ENCODE data around the gene TTLL5. TPM values are rescaled to one million over a fixed set of nuclear protein-coding genes. Genes with fewer than 3 reads are reported as not detected.

TTLL5 gene
- polyA plus RNA-seq, 1 of the 3 experiments (the other 2 are of a cell fraction) = 9.6 TPM

- 93% methylated on average over 3 of the region's 3 CpGs for WGBS (ENCODE audit: low lambda C conversion rate)
- no peaks in the 10 kb centered on the region for H4K20me1 ChIP-seq (ENCODE audit: insufficient read depth)
- DNase-seq = no peak
- peaks cover 0 to 7% of the 10 kb centered on the region in 2 experiments for H3K36me3 ChIP-seq (replicated peaks in 1 of 2; ENCODE audit: control insufficient read depth in 1 of 2, insufficient read depth in 2 of 2, low read length in 1 of 2)
- POLR2A ChIA-PET = no interaction called here
- peaks cover 5 to 16% of the 10 kb centered on the region in 2 experiments for H3K4me1 ChIP-seq (ENCODE audit: control insufficient read depth in 1 of 2, insufficient read depth in 2 of 2, low read depth in 1 of 2, low read length in 1 of 2)
- CTCF ChIA-PET = interaction anchor here (1.0 to 1.9 kb wide), 2 partner anchors 72 to 118 kb away, joined by 3 to 5 read pairs; no protein-coding TSS in a partner anchor
- H3K79me2 ChIP-seq (ENCODE audit: insufficient read depth) = no peaks in the 10 kb centered on the region
- no peak overlapping the region for H3K4me2 ChIP-seq
- no peak overlapping the region for H2AFZ ChIP-seq (ENCODE audit: low read depth)
- H3K27me3 ChIP-seq (ENCODE audit: insufficient read depth) = no peaks in the 10 kb centered on the region
- TF ChIP-seq TAF1 (IDR thresholded peaks at IDR 0.05; ENCODE audit: borderline replicate concordance, low read depth, low read length) = no peak
- TF ChIP-seq RAD21 (IDR thresholded peaks at IDR 0.05; ENCODE audit: low read length) = no peak
- TF ChIP-seq ELF1 (IDR thresholded peaks at IDR 0.05) = no peak
- TF ChIP-seq, protein P1, sequence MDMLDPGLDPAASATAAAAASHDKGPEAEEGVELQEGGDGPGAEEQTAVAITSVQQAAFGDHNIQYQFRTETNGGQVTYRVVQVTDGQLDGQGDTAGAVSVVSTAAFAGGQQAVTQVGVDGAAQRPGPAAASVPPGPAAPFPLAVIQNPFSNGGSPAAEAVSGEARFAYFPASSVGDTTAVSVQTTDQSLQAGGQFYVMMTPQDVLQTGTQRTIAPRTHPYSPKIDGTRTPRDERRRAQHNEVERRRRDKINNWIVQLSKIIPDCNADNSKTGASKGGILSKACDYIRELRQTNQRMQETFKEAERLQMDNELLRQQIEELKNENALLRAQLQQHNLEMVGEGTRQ (IDR thresholded peaks at IDR 0.05; ENCODE audit: borderline replicate concordance, low read depth, low read length) = no peak
- TF ChIP-seq SMC3 (IDR thresholded peaks at IDR 0.05; ENCODE audit: low read depth, low read length) = no peak
- TF ChIP-seq RCOR1 (IDR thresholded peaks at IDR 0.05; ENCODE audit: low read length) = no peak
- no peak for TF ChIP-seq TEAD4 (IDR thresholded peaks at IDR 0.05; ENCODE audit: borderline replicate concordance, insufficient read depth)
- no peak for TF ChIP-seq FOXJ3 (CRISPR knock-in tag; IDR thresholded peaks at IDR 0.05)
- no peak for TF ChIP-seq YY1 (IDR thresholded peaks at IDR 0.05; ENCODE audit: low read depth)
- no peak for TF ChIP-seq USF1 (IDR thresholded peaks at IDR 0.05; ENCODE audit: borderline replicate concordance, low read depth)
- TF ChIP-seq CHD2 (IDR thresholded peaks at IDR 0.05; ENCODE audit: low read length, partially characterized antibody) = no peak
- no peak overlapping the region for H3K4me3 ChIP-seq (ENCODE audit: low read depth in 2 of 2, low read length in 1 of 2)
- no peaks in the 10 kb centered on the region for H3K9me3 ChIP-seq
- peaks cover 4% of the 10 kb centered on the region for H3F3A ChIP-seq (replicated peaks; ENCODE audit: insufficient read depth)
- no peak overlapping the region for H3K27ac ChIP-seq (ENCODE audit: low read depth in 2 of 2, low read length in 1 of 2)
- H3K9ac ChIP-seq = no peak overlapping the region
- H3K9me2 ChIP-seq = no peaks in the 10 kb centered on the region
Measured at GRCh38 chr14:75827331-75827730, 166.3 kb downstream of the TTLL5 start.

GRCh38 chr14:75829316-75829715 lies 168.3 kb downstream of the TTLL5 start:
- no peak overlapping the region for H3K27ac ChIP-seq (ENCODE audit: low read depth in 2 of 2, low read length in 1 of 2)
- H3F3A ChIP-seq (replicated peaks; ENCODE audit: insufficient read depth) = no peaks in the 10 kb centered on the region
- DNase-seq = no peak
- no peak for TF ChIP-seq GATA2 (CRISPR knock-in tag; IDR thresholded peaks at IDR 0.05)
- no peak for TF ChIP-seq RCOR1 (IDR thresholded peaks at IDR 0.05; ENCODE audit: low read length)
- TF ChIP-seq YY1 (IDR thresholded peaks at IDR 0.05; ENCODE audit: low read depth) = no peak
- no peak for TF ChIP-seq FOXJ3 (CRISPR knock-in tag; IDR thresholded peaks at IDR 0.05)
- no peak for TF ChIP-seq POLR2AphosphoS5 (IDR thresholded peaks at IDR 0.05; ENCODE audit: low read depth, low read length)
- TF ChIP-seq, protein P2, sequence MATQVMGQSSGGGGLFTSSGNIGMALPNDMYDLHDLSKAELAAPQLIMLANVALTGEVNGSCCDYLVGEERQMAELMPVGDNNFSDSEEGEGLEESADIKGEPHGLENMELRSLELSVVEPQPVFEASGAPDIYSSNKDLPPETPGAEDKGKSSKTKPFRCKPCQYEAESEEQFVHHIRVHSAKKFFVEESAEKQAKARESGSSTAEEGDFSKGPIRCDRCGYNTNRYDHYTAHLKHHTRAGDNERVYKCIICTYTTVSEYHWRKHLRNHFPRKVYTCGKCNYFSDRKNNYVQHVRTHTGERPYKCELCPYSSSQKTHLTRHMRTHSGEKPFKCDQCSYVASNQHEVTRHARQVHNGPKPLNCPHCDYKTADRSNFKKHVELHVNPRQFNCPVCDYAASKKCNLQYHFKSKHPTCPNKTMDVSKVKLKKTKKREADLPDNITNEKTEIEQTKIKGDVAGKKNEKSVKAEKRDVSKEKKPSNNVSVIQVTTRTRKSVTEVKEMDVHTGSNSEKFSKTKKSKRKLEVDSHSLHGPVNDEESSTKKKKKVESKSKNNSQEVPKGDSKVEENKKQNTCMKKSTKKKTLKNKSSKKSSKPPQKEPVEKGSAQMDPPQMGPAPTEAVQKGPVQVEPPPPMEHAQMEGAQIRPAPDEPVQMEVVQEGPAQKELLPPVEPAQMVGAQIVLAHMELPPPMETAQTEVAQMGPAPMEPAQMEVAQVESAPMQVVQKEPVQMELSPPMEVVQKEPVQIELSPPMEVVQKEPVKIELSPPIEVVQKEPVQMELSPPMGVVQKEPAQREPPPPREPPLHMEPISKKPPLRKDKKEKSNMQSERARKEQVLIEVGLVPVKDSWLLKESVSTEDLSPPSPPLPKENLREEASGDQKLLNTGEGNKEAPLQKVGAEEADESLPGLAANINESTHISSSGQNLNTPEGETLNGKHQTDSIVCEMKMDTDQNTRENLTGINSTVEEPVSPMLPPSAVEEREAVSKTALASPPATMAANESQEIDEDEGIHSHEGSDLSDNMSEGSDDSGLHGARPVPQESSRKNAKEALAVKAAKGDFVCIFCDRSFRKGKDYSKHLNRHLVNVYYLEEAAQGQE (IDR thresholded peaks at IDR 0.05; ENCODE audit: low read depth, low read length) = no peak
- TF ChIP-seq ELF1 (IDR thresholded peaks at IDR 0.05) = no peak
- TF ChIP-seq FOXM1 (IDR thresholded peaks at IDR 0.05; ENCODE audit: low read depth) = no peak
- no peak for TF ChIP-seq RXRA (IDR thresholded peaks at IDR 0.05; ENCODE audit: borderline replicate concordance, low read depth)
- TF ChIP-seq, protein P3, sequence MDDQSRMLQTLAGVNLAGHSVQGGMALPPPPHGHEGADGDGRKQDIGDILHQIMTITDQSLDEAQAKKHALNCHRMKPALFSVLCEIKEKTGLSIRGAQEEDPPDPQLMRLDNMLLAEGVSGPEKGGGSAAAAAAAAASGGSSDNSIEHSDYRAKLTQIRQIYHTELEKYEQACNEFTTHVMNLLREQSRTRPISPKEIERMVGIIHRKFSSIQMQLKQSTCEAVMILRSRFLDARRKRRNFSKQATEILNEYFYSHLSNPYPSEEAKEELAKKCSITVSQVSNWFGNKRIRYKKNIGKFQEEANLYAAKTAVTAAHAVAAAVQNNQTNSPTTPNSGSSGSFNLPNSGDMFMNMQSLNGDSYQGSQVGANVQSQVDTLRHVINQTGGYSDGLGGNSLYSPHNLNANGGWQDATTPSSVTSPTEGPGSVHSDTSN (IDR thresholded peaks at IDR 0.05) = no peak
- TF ChIP-seq GABPA (IDR thresholded peaks at IDR 0.05; ENCODE audit: low read depth) = no peak
- H3K9me2 ChIP-seq = no peaks in the 10 kb centered on the region
- no peak overlapping the region for H3K4me3 ChIP-seq (ENCODE audit: low read depth in 2 of 2, low read length in 1 of 2)
- peaks cover 0 to 7% of the 10 kb centered on the region in 2 experiments for H3K36me3 ChIP-seq (replicated peaks in 1 of 2; ENCODE audit: control insufficient read depth in 1 of 2, insufficient read depth in 2 of 2, low read length in 1 of 2)
- POLR2A ChIA-PET = no interaction called here
- H3K9ac ChIP-seq = no peak overlapping the region
- H3K9me3 ChIP-seq = no peaks in the 10 kb centered on the region
- no peak overlapping the region for H3K4me2 ChIP-seq
- H3K4me1 ChIP-seq (ENCODE audit: control insufficient read depth in 1 of 2, insufficient read depth in 2 of 2, low read depth in 1 of 2, low read length in 1 of 2) = peaks cover 0 to 7% of the 10 kb centered on the region in 2 experiments; a peak in 3 of 4 replicates
- H3K27me3 ChIP-seq (ENCODE audit: insufficient read depth) = no peaks in the 10 kb centered on the region
- WGBS (ENCODE audit: low lambda C conversion rate) = 95% methylated on average over 1 of the region's 1 CpG
- H2AFZ ChIP-seq (ENCODE audit: low read depth) = no peak overlapping the region
- CTCF ChIA-PET = no interaction called here
- H3K79me2 ChIP-seq (ENCODE audit: insufficient read depth) = no peaks in the 10 kb centered on the region
- H4K20me1 ChIP-seq (ENCODE audit: insufficient read depth) = no peaks in the 10 kb centered on the region

All from SK-N-SH (cell line).